SK-N-DZ (cell line): Measurements from ENCODE around the gene PLCL1.
"Not testable (repeated sequence)": the region's sequence is repeated elsewhere in the genome, so short reads cannot be mapped to it uniquely, and the experiment has no call there.

ENCODE experiments used
- DNase-seq: peaks from one replicate; pipeline ENCODE4 v3.0.0-alpha.2; 2015; ENCODE audit warnings: low spot score

The PLCL1 gene

GRCh38 chr2:197996583-197996982 is 192.2 kb downstream of the PLCL1 start:
- DNase-seq = no peak

- DNase-seq = no peak
Observed at GRCh38 chr2:197997083-197997541, 192.7 kb downstream of the PLCL1 start.

GRCh38 chr2:197998702-197999101 is 194.3 kb downstream of the PLCL1 start:
- no peak for DNase-seq

- DNase-seq = no peak
Observed at GRCh38 chr2:198000417-198000816, 196.0 kb downstream of the PLCL1 start.

GRCh38 chr2:198004173-198004572 is 199.8 kb downstream of the PLCL1 start:
- no peak for DNase-seq

- no peak for DNase-seq
Observed at GRCh38 chr2:198004921-198005829, 200.8 kb downstream of the PLCL1 start.

GRCh38 chr2:198006733-198007132 is 202.3 kb downstream of the PLCL1 start:
- DNase-seq = no peak

GRCh38 chr2:198008230-198008629 is 203.8 kb downstream of the PLCL1 start:
- DNase-seq = no peak

- DNase-seq = no peak
Observed at GRCh38 chr2:198012025-198012424, 207.6 kb downstream of the PLCL1 start.

GRCh38 chr2:198016243-198016642 is 211.8 kb downstream of the PLCL1 start:
- DNase-seq = no peak

GRCh38 chr2:198017068-198017467 is 212.7 kb downstream of the PLCL1 start:
- DNase-seq = no peak

- no peak for DNase-seq
Observed at GRCh38 chr2:198028955-198029354, 224.6 kb downstream of the PLCL1 start.

- DNase-seq = not testable (repeated sequence)
Observed at GRCh38 chr2:198029576-198029975, 225.2 kb downstream of the PLCL1 start.

GRCh38 chr2:198033626-198034025 is 229.2 kb downstream of the PLCL1 start:
- no peak for DNase-seq

GRCh38 chr2:198036029-198036879 is 231.9 kb downstream of the PLCL1 start:
- DNase-seq = no peak

GRCh38 chr2:198040835-198041234 is 236.4 kb downstream of the PLCL1 start:
- no peak for DNase-seq

GRCh38 chr2:198042189-198042588 is 237.8 kb downstream of the PLCL1 start:
- no peak for DNase-seq

GRCh38 chr2:198044777-198045176 is 240.4 kb downstream of the PLCL1 start:
- no peak for DNase-seq

GRCh38 chr2:198045227-198045626 is 240.8 kb downstream of the PLCL1 start:
- DNase-seq = no peak

GRCh38 chr2:198052741-198053140 is 248.3 kb downstream of the PLCL1 start:
- no peak for DNase-seq

- no peak for DNase-seq
Observed at GRCh38 chr2:198053148-198053547, 248.8 kb downstream of the PLCL1 start.

- no peak for DNase-seq
Observed at GRCh38 chr2:198053776-198054175, 249.4 kb downstream of the PLCL1 start.
